H1 (cell line): ENCODE results near the gene SSBP3. TPM values are rescaled to one million over a fixed set of nuclear protein-coding genes. Genes with fewer than 3 reads are reported as not detected.
A peak's percentile ranks its signal among the peaks of the same experiment; 100 is the strongest.

ENCODE experiments used
- CTCF ChIA-PET: fragments of 300-600 bp; sonication (Branson Sonifier 250); formaldehyde crosslinking; loops from one replicate; lab custom pipeline; 2021; ENCODE audit not compliant: partially characterized antibody; lab: Charles Lee
- POLR2A ChIA-PET: fragments of 300-600 bp; sonication (Branson Sonifier 250); formaldehyde crosslinking; loops from one replicate; lab custom pipeline; 2021; ENCODE audit warnings: inconsistent platforms; ENCODE audit not compliant: partially characterized antibody; lab: Charles Lee
- DNase-seq, 2 experiments: peaks; one replicate each; pipeline versions ENCODE4 v3.0.0 to v3.0.0-alpha.2; 2010 to 2022; ENCODE audit warnings: low spot score in 2 of 2, low read depth in 1 of 2, mixed read lengths in 1 of 2
- FAIRE-seq: peaks from 2 replicates; lab custom pipeline; 2011; peaks lifted over from hg19 to GRCh38; lab: Jason Lieb, UNC
- H2AFZ ChIP-seq: 2 replicates; pipeline ENCODE4 v1.8.1; 2012; ENCODE audit warnings: low read length, inconsistent platforms
- H2AK5ac ChIP-seq: 2 replicates; pipeline ENCODE4 v1.6.1; 2013; ENCODE audit warnings: low read depth, low read length
- H2BK120ac ChIP-seq: replicated peaks from 2 replicates; pipeline ENCODE3; 2013; ENCODE audit warnings: low read depth, low read length, inconsistent platforms
- H2BK12ac ChIP-seq: 2 replicates; pipeline ENCODE4 v1.6.1; 2013; ENCODE audit warnings: low read depth, low read length
- H2BK15ac ChIP-seq: 2 replicates; pipeline ENCODE4 v1.6.1; 2013; ENCODE audit warnings: low read length
- H2BK20ac ChIP-seq: 2 replicates; pipeline ENCODE4 v1.6.1; 2013; ENCODE audit warnings: low read length
- H2BK5ac ChIP-seq: 2 replicates; pipeline ENCODE4 v1.6.1; 2013; ENCODE audit warnings: low read depth, low read length
- H3K14ac ChIP-seq: 2 replicates; pipeline ENCODE4 v1.6.1; 2013; ENCODE audit warnings: inconsistent platforms; ENCODE audit not compliant: insufficient read length
- H3K18ac ChIP-seq: 2 replicates; pipeline ENCODE4 v1.6.1; 2013; ENCODE audit warnings: low read length; ENCODE audit errors: extremely low read depth
- H3K23ac ChIP-seq: 2 replicates; pipeline ENCODE4 v1.6.1; 2013; ENCODE audit warnings: inconsistent platforms; ENCODE audit not compliant: insufficient read length
- H3K23me2 ChIP-seq: 2 replicates; pipeline ENCODE4 v1.6.1; 2013; ENCODE audit warnings: low read depth, low read length
- H3K27ac ChIP-seq: 2 replicates; pipeline ENCODE4 v1.6.1; 2011; ENCODE audit warnings: low read depth, low read length, inconsistent platforms
- H3K27me3 ChIP-seq, 4 experiments: replicated peaks in 1 of 4; 1 replicate in 1 of 4; 2 replicates in 3 of 4; pipeline versions ENCODE4 v1.6.1 to v1.8.1; 2011 to 2013; ENCODE audit warnings: low read length in 3 of 4, mild to moderate bottlenecking in 3 of 4, inconsistent platforms in 2 of 4, mixed read lengths in 2 of 4, moderate library complexity in 1 of 4; ENCODE audit not compliant: control insufficient read depth in 3 of 4, insufficient read depth in 3 of 4; ENCODE audit errors: extremely low read depth in 1 of 4
- H3K36me3 ChIP-seq, 4 experiments: 2 replicates each; pipeline versions ENCODE4 v1.6.1 to v1.8.1; 2011 to 2013; ENCODE audit warnings: mild to moderate bottlenecking in 4 of 4, low read length in 3 of 4, moderate library complexity in 2 of 4, control low read depth in 1 of 4, inconsistent platforms in 1 of 4; ENCODE audit not compliant: insufficient read depth in 4 of 4, control insufficient read depth in 2 of 4
- H3K4ac ChIP-seq: replicated peaks from 2 replicates; pipeline ENCODE3; 2013; ENCODE audit warnings: low read length, low read depth, mixed read lengths, inconsistent platforms; ENCODE audit not compliant: insufficient read length
- H3K4me1 ChIP-seq, 4 experiments: replicated peaks in 1 of 4; 1 replicate in 1 of 4; 2 replicates in 3 of 4; pipeline versions ENCODE4 v1.6.1 to v1.8.1; 2011 to 2013; ENCODE audit warnings: low read length in 3 of 4, inconsistent platforms in 2 of 4, mixed read lengths in 1 of 4; ENCODE audit not compliant: insufficient read depth in 4 of 4, control insufficient read depth in 3 of 4
- H3K4me2 ChIP-seq, 2 experiments: 2 replicates each; pipeline versions ENCODE4 v1.6.1 to v1.8.1; 2011 to 2013; ENCODE audit warnings: low read depth in 2 of 2, low read length in 2 of 2, control low read depth in 1 of 2, inconsistent platforms in 1 of 2, mild to moderate bottlenecking in 1 of 2; ENCODE audit not compliant: insufficient read depth in 1 of 2
- H3K4me3 ChIP-seq, 4 experiments: fragments of 200-600, 300-600 bp in 1 of 4; sonication (generic), shearing (Covaris generic), sonication (Bioruptor Twin) in 1 of 4; 2 replicates each; pipeline versions ENCODE4 v1.5.1 to v1.8.1; 2011 to 2016; ENCODE audit warnings: low read length in 4 of 4, low read depth in 3 of 4, control low read depth in 2 of 4, inconsistent platforms in 2 of 4, mild to moderate bottlenecking in 2 of 4, mixed read lengths in 1 of 4, moderate library complexity in 1 of 4; ENCODE audit not compliant: insufficient read depth in 2 of 4; ENCODE audit errors: extremely low read depth in 1 of 4
- H3K56ac ChIP-seq: replicated peaks from 2 replicates; pipeline ENCODE3; 2013; ENCODE audit warnings: low read depth, mild to moderate bottlenecking, mixed read lengths, low read length, inconsistent platforms; ENCODE audit not compliant: insufficient read length
- H3K79me1 ChIP-seq: 2 replicates; pipeline ENCODE4 v1.6.1; 2013; ENCODE audit warnings: low read depth, low read length, control low read depth
- H3K79me2 ChIP-seq, 2 experiments: 2 replicates each; pipeline versions ENCODE4 v1.6.1 to v1.8.1; 2012 to 2013; ENCODE audit warnings: low read length in 2 of 2, mild to moderate bottlenecking in 2 of 2, inconsistent platforms in 1 of 2; ENCODE audit not compliant: insufficient read depth in 2 of 2, control insufficient read depth in 1 of 2
- H3K9ac ChIP-seq, 4 experiments: replicated peaks in 1 of 4; 1 replicate in 1 of 4; 2 replicates in 3 of 4; pipeline versions ENCODE4 v1.6.1 to v1.8.1; 2011 to 2013; ENCODE audit warnings: low read depth in 3 of 4, low read length in 3 of 4, control low read depth in 2 of 4, mild to moderate bottlenecking in 2 of 4, moderate library complexity in 2 of 4, inconsistent platforms in 1 of 4; ENCODE audit errors: extremely low read depth in 1 of 4
- H3K9me3 ChIP-seq, 2 experiments: 2 replicates each; pipeline versions ENCODE4 v1.6.1 to v1.8.1; 2012 to 2013; ENCODE audit warnings: mild to moderate bottlenecking in 2 of 2, moderate library complexity in 2 of 2, control low read depth in 1 of 2, inconsistent platforms in 1 of 2, low read depth in 1 of 2, low read length in 1 of 2, mixed read lengths in 1 of 2; ENCODE audit not compliant: insufficient read depth in 2 of 2
- H4K20me1 ChIP-seq, 2 experiments: replicated peaks in 1 of 2; 2 replicates each; pipeline versions ENCODE3 to v1.8.1; 2011 to 2013; ENCODE audit warnings: inconsistent platforms in 2 of 2, low read length in 2 of 2, mild to moderate bottlenecking in 1 of 2; ENCODE audit not compliant: insufficient read depth in 2 of 2, control insufficient read depth in 1 of 2
- H4K5ac ChIP-seq: 2 replicates; pipeline ENCODE4 v1.6.1; 2013; ENCODE audit warnings: low read length, low read depth, mixed read lengths, inconsistent platforms; ENCODE audit not compliant: insufficient read length
- H4K8ac ChIP-seq: 2 replicates; pipeline ENCODE4 v1.8.0; 2013; ENCODE audit warnings: mild to moderate bottlenecking, moderate library complexity, low read length, inconsistent platforms; ENCODE audit not compliant: insufficient read depth; ENCODE audit errors: extremely low read depth
- H4K91ac ChIP-seq: replicated peaks from 2 replicates; pipeline ENCODE3; 2013; ENCODE audit warnings: low read length, mixed read lengths, inconsistent platforms; ENCODE audit not compliant: insufficient read length
- BACH1 ChIP-seq: IDR thresholded peaks from 2 replicates; pipeline ENCODE4 v1.6.1; 2012; ENCODE audit warnings: low read length, improper control_type of control experiment
- CTCF ChIP-seq, 3 experiments: IDR thresholded peaks; 1 replicate in 2 of 3; 2 replicates in 1 of 3; pipeline versions ENCODE4 v1.5.1 to v1.6.1; 2011; ENCODE audit warnings: low read length in 3 of 3, mild to moderate bottlenecking in 3 of 3, inconsistent platforms in 2 of 3, low read depth in 1 of 3, moderate library complexity in 1 of 3; ENCODE audit not compliant: insufficient read depth in 1 of 3; ENCODE audit errors: control extremely low read depth in 1 of 3
- HDAC2 ChIP-seq, 2 experiments: fragments of 300-600 bp in 1 of 2; sonication (generic) in 1 of 2; IDR thresholded peaks; 2 replicates each; pipeline ENCODE4 v1.6.1; 2011 to 2012; ENCODE audit warnings: low read depth in 2 of 2, low read length in 2 of 2, mild to moderate bottlenecking in 2 of 2, moderate library complexity in 2 of 2, borderline replicate concordance in 1 of 2, inconsistent platforms in 1 of 2
- PHF8 ChIP-seq: fragments of 200-600 bp; sonication (generic); conservative IDR thresholded peaks from 2 replicates; pipeline ENCODE4 v1.7.1; 2012; ENCODE audit warnings: low read depth, mild to moderate bottlenecking, inconsistent platforms, low read length, moderate library complexity
- SIRT6 ChIP-seq: IDR thresholded peaks from one replicate; pipeline ENCODE4 v1.7.1; 2012; ENCODE audit warnings: low read length, inconsistent platforms
- WGBS, 2 experiments: shearing (Covaris generic) in 1 of 2; methylation state at CpG; one replicate each; pipeline versions ENCODE4 v1.1.6 to v1.1.7; 2013 to 2015; ENCODE audit warnings: low lambda C conversion rate in 2 of 2, mixed read lengths in 2 of 2, inconsistent platforms in 1 of 2, low coverage in 1 of 2, missing lambda C conversion rate in 1 of 2; ENCODE audit not compliant: insufficient replicate concordance in 2 of 2, insufficient coverage in 1 of 2, insufficient read length in 1 of 2; ENCODE audit errors: extremely low coverage in 1 of 2, missing lambda C conversion rate in 1 of 2; 5-methylcytosine and 5-hydroxymethylcytosine counted together
- polyA plus RNA-seq, 7 experiments: library from polyadenylated mRNA; depleted of rRNA in 3 of 7; stranded (reverse) in 5 of 7; unstranded in 2 of 7; fragments of >200 nt in 5 of 7; fragments of 200-250 nt in 2 of 7; gene quantifications; 1 replicate in 5 of 7; 2 replicates in 1 of 7; 4 replicates in 1 of 7; pipeline versions ENCODE4 v1.2.1 to v1.2.3, GENCODE V29; 2011 to 2013; ENCODE audit warnings: missing spikeins in 2 of 7, mixed read lengths in 2 of 7
- total RNA-seq: library from RNA; stranded (reverse); fragmentation: NEBNext Ultra II Directional; extraction: Animal tissue kit (Norgen Biotek cat#: 25700); gene quantifications from 2 replicates; pipeline ENCODE4 v1.2.1, GENCODE V29; 2021

The SSBP3 gene
- total and polyA plus RNA-seq, 2 of the 8 experiments (the other 6 are each of a cell fraction or from before 2014, with no cell fraction given), result 99.7 to 133 TPM

- Histone ChIP-seq H3K23me2 (no peaks in the 10 kb centered on the region), H2BK12ac (no peak overlapping the region), H3K4me3 (no peak overlapping the region; a peak in 1 of 8 replicates), H2BK5ac (peak overlapping the region; percentile 54), H3K14ac (no peak overlapping the region), H4K5ac (no peak overlapping the region), H3K79me1 (peaks cover 32% of the 10 kb centered on the region; the same call in 1 of the 2 replicates), H2AK5ac (no peak overlapping the region), H4K91ac (no peak overlapping the region), H3K27ac (no peak overlapping the region), H3K4me1 (peaks cover 9 to 28% (median 21%) of the 10 kb centered on the region in 4 experiments), H4K20me1 (peaks cover 18 to 19% of the 10 kb centered on the region in 2 experiments), H2BK15ac (no peak overlapping the region), H3K56ac (no peak overlapping the region), H3K27me3 (no peaks in the 10 kb centered on the region), H2BK20ac (no peak overlapping the region), H2BK120ac (no peak overlapping the region), H4K8ac (peak overlapping the region; percentile 26; the same call in 1 of the 2 replicates), H3K36me3 (no peaks in the 10 kb centered on the region), H3K4me2 (peak overlapping the region; percentile 1 to 27; a peak in 2 of 4 replicates), H3K9me3 (no peaks in the 10 kb centered on the region), H3K79me2 (peaks cover 0 to 82% of the 10 kb centered on the region in 2 experiments; a peak in 2 of 4 replicates), H2AFZ (no peak overlapping the region), H3K23ac (no peak overlapping the region), H3K18ac (peak overlapping the region; percentile 44; the same call in 1 of the 2 replicates), H3K9ac (no peak overlapping the region), H3K4ac (peak overlapping the region; percentile 58)
- DNase-seq (peak in 1 of 2 experiments; percentile 65), FAIRE-seq (no peak)
- 74% methylated on average over 21 of the region's 22 CpGs; no CpG with 5 or more reads in 1 of the 2 experiments for WGBS, 2 experiments
- POLR2A ChIA-PET, result interaction anchor here (0.9 to 2.6 kb wide), 3 partner anchors 9 to 134 kb away, joined by 3 to 9 read pairs (median 4); no protein-coding TSS in a partner anchor
- CTCF ChIA-PET, result interaction anchor here (0.9 to 5.8 kb wide), 32 partner anchors 9 to 213 kb away, joined by 3 to 36 read pairs (median 4); no protein-coding TSS in a partner anchor
- no peak for TF ChIP-seq SIRT6
- TF ChIP-seq BACH1, result no peak
- TF ChIP-seq HDAC2 (IDR thresholded peaks at IDR 0.05; ENCODE audit: borderline replicate concordance in 1 of 2, low read depth in 2 of 2, low read length in 2 of 2), result no peak
- TF ChIP-seq CTCF (IDR thresholded peaks at IDR 0.05; ENCODE audit: control extremely low read depth in 1 of 3, insufficient read depth in 1 of 3, low read depth in 1 of 3, low read length in 3 of 3), result peak; percentile 27 to 60 (median 59)
- no peak for TF ChIP-seq PHF8
These were observed 133.0 kb downstream of the SSBP3 start for GRCh38 chr1:54273092-54273794.
